Esophagus (tissue), 2 donors: ENCODE results near the gene PCMTD2. TPM values are rescaled to one million over a fixed set of nuclear protein-coding genes. Genes with fewer than 3 reads are reported as not detected.

Experiments
- H3K27ac ChIP-seq, 2 donors: one replicate each; pipeline ENCODE4 v1.5.1; 2013; ENCODE audit warnings: low read depth in 2 of 2, mild to moderate bottlenecking in 2 of 2, inconsistent platforms in 1 of 2, low read length in 1 of 2, moderate library complexity in 1 of 2
- H3K27me3 ChIP-seq, 2 donors: one replicate each; pipeline ENCODE4 v1.6.1; 2013; ENCODE audit warnings: low read length in 2 of 2, control low read depth in 1 of 2, mild to moderate bottlenecking in 1 of 2; ENCODE audit not compliant: insufficient read depth in 2 of 2, control insufficient read depth in 1 of 2
- H3K36me3 ChIP-seq, 2 donors: one replicate each; pipeline ENCODE4 v1.6.1; 2013; ENCODE audit warnings: low read length in 1 of 2; ENCODE audit not compliant: control insufficient read depth in 2 of 2, insufficient read depth in 2 of 2
- H3K4me1 ChIP-seq, 2 donors: one replicate each; pipeline ENCODE4 v1.6.1; 2013; ENCODE audit warnings: low read length in 1 of 2; ENCODE audit not compliant: control insufficient read depth in 2 of 2, insufficient read depth in 2 of 2
- H3K4me3 ChIP-seq, 2 donors: one replicate each; pipeline ENCODE4 v1.5.1; 2013; ENCODE audit warnings: low read length in 2 of 2, mild to moderate bottlenecking in 2 of 2, low read depth in 1 of 2, moderate library complexity in 1 of 2
- H3K9me3 ChIP-seq, 2 donors: one replicate each; pipeline ENCODE4 v1.6.1; 2013; ENCODE audit warnings: mild to moderate bottlenecking in 2 of 2, low read depth in 1 of 2, low read length in 1 of 2, moderate library complexity in 1 of 2; ENCODE audit not compliant: control insufficient read depth in 2 of 2, insufficient read depth in 1 of 2
- WGBS, 2 donors: extraction: QIAGEN DNeasy Blood & Tissue Kit; methylation state at CpG; one replicate each; pipeline ENCODE4 v1.1.7; 2013; 5-methylcytosine and 5-hydroxymethylcytosine counted together
- polyA plus RNA-seq, 2 donors: library from polyadenylated mRNA; stranded (reverse); fragments of 200-250 nt; gene quantifications; one replicate each; pipeline ENCODE4 v1.2.3, GENCODE V29; 2013
- donor health status: healthy with polysubstance abuse.
- donor health status: Bipolar disorder and iron deficiency.

Gene PCMTD2
- polyA plus RNA-seq, 2 donors: 13.4 to 22.0 TPM

- H3K4me1 ChIP-seq: no peaks in the 10 kb centered on the region
- H3K4me3 ChIP-seq: no peak overlapping the region
- H3K36me3 ChIP-seq: no peaks in the 10 kb centered on the region
- no peaks in the 10 kb centered on the region for H3K27me3 ChIP-seq
- 45 to 73% methylated on average over 2 of the region's 2 CpGs for WGBS, 2 donors
- H3K9me3 ChIP-seq: no peaks in the 10 kb centered on the region
- H3K27ac ChIP-seq: no peak overlapping the region
These were observed 11.2 kb upstream of the PCMTD2 start for GRCh38 chr20:64244281-64244805.

GRCh38 chr20:64244870-64245603 lies 10.5 kb upstream of the PCMTD2 start:
- H3K4me1 ChIP-seq: no peaks in the 10 kb centered on the region
- H3K36me3 ChIP-seq: no peaks in the 10 kb centered on the region
- no peaks in the 10 kb centered on the region for H3K27me3 ChIP-seq
- no peaks in the 10 kb centered on the region for H3K9me3 ChIP-seq
- WGBS, 2 donors: 57 to 60% methylated on average over 8 of the region's 8 CpGs
- no peak overlapping the region for H3K27ac ChIP-seq
- H3K4me3 ChIP-seq: no peak overlapping the region

- H3K4me1 ChIP-seq: no peaks in the 10 kb centered on the region
- WGBS, 2 donors: 83 to 91% methylated on average over 9 of the region's 9 CpGs
- H3K27me3 ChIP-seq: no peaks in the 10 kb centered on the region
- H3K9me3 ChIP-seq: no peaks in the 10 kb centered on the region
- no peak overlapping the region for H3K4me3 ChIP-seq
- no peak overlapping the region for H3K27ac ChIP-seq
- H3K36me3 ChIP-seq: no peaks in the 10 kb centered on the region
These were observed 9.6 kb upstream of the PCMTD2 start for GRCh38 chr20:64245746-64246595.

GRCh38 chr20:64246616-64247306 lies 8.8 kb upstream of the PCMTD2 start:
- Histone ChIP-seq H3K4me1 (no peaks in the 10 kb centered on the region), H3K4me3 (no peak overlapping the region), H3K9me3 (no peaks in the 10 kb centered on the region), H3K27me3 (no peaks in the 10 kb centered on the region), H3K27ac (no peak overlapping the region), H3K36me3 (no peaks in the 10 kb centered on the region)
- 77 to 78% methylated on average over 10 of the region's 10 CpGs for WGBS, 2 donors

- no peak overlapping the region for H3K27ac ChIP-seq
- H3K4me3 ChIP-seq: no peak overlapping the region
- H3K9me3 ChIP-seq: no peaks in the 10 kb centered on the region
- no peaks in the 10 kb centered on the region for H3K4me1 ChIP-seq
- H3K36me3 ChIP-seq: no peaks in the 10 kb centered on the region
- WGBS, 2 donors: 80 to 83% methylated on average over 9 of the region's 9 CpGs
- H3K27me3 ChIP-seq: no peaks in the 10 kb centered on the region
These were observed 8.3 kb upstream of the PCMTD2 start for GRCh38 chr20:64247307-64247618.

GRCh38 chr20:64247970-64248841 lies 7.3 kb upstream of the PCMTD2 start:
- no peaks in the 10 kb centered on the region for H3K27me3 ChIP-seq
- no peaks in the 10 kb centered on the region for H3K4me1 ChIP-seq
- H3K27ac ChIP-seq: no peak overlapping the region
- no peak overlapping the region for H3K4me3 ChIP-seq
- 63 to 66% methylated on average over 33 of the region's 33 CpGs for WGBS, 2 donors
- H3K36me3 ChIP-seq: no peaks in the 10 kb centered on the region
- no peaks in the 10 kb centered on the region for H3K9me3 ChIP-seq

- H3K4me3 ChIP-seq: no peak overlapping the region
- H3K36me3 ChIP-seq: no peaks in the 10 kb centered on the region
- no peak overlapping the region for H3K27ac ChIP-seq
- H3K9me3 ChIP-seq: no peaks in the 10 kb centered on the region
- 76 to 81% methylated on average over 2 of the region's 2 CpGs for WGBS, 2 donors
- no peaks in the 10 kb centered on the region for H3K27me3 ChIP-seq
- no peaks in the 10 kb centered on the region for H3K4me1 ChIP-seq
These were observed 5.5 kb upstream of the PCMTD2 start for GRCh38 chr20:64250027-64250426.

- WGBS, 2 donors: 83 to 93% methylated on average over 4 of the region's 4 CpGs
- Histone ChIP-seq H3K36me3 (no peaks in the 10 kb centered on the region), H3K27ac (no peak overlapping the region), H3K4me3 (no peak overlapping the region), H3K27me3 (no peaks in the 10 kb centered on the region), H3K4me1 (peaks cover 0 to 2% of the 10 kb centered on the region in 2 donors), H3K9me3 (no peaks in the 10 kb centered on the region)
These were observed 2.6 kb upstream of the PCMTD2 start for GRCh38 chr20:64253000-64253383.

GRCh38 chr20:64253443-64253842 lies 2.1 kb upstream of the PCMTD2 start:
- no peaks in the 10 kb centered on the region for H3K36me3 ChIP-seq
- WGBS, 2 donors: 73 to 85% methylated on average over 4 of the region's 4 CpGs
- no peaks in the 10 kb centered on the region for H3K9me3 ChIP-seq
- no peaks in the 10 kb centered on the region for H3K27me3 ChIP-seq
- H3K27ac ChIP-seq: no peak overlapping the region
- H3K4me1 ChIP-seq: peaks cover 0 to 2% of the 10 kb centered on the region in 2 donors
- H3K4me3 ChIP-seq: no peak overlapping the region
